ENCODE measurements around the gene JAK2.
"Not testable (repeated sequence)": the region's sequence is repeated elsewhere in the genome, so short reads cannot be mapped to it uniquely, and the experiment has no call there.

The JAK2 gene

GRCh38 chr9:4984621-4985385 is at the start of gene JAK2:
JAK2 (plus strand) TSS chr9:4985272; CDS start chr9:5021988, 36,716 bp downstream.
- peak; percentile 43 for DNase-seq

- no peak for DNase-seq
Observed at GRCh38 chr9:4936277-4936676, 48.8 kb upstream of the JAK2 start.

DNA sequence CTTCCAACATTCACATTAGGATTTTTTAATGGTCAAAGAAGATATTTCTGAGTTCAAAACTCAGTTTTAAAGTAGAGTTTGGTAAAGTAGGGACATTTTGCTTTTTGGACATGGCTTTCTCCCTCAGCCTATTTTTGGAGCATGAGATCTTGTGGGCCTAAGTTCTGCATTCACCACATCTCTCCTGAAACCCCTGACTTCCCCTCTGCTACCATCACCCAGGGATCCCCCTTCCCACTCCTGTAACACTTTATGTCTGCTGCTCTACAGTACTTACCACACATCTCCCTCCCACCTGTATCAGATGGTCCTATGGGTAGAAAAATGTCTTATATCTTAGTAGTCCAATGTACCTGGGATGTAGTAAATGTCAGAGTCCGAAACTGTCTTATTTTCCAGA is 48.2 kb upstream of the JAK2 start:
- DNase-seq, result no peak

DNA sequence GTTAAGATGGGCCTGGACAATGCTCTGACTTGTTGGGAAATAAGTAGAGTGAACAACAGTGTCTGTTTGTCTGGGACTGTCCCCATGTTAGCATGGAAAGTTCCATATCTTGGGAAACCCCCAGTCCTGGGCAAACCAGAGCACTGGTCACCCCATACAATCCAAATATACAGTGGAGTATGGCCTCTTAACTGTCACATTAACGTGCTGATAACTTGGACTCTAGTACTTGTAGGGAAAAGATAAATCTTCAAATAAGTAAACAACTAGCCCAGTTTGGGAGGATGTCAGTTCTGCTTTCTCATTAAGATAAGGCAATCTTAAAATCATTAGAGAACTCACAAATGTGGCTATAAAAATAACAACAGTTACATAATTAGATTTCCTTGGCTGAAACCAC is 47.6 kb upstream of the JAK2 start:
- DNase-seq, result no peak

- DNase-seq, result no peak
Observed at GRCh38 chr9:4938496-4938895, 46.6 kb upstream of the JAK2 start.

- DNase-seq, result no peak
Observed at GRCh38 chr9:4939118-4939561, 45.9 kb upstream of the JAK2 start.

DNA sequence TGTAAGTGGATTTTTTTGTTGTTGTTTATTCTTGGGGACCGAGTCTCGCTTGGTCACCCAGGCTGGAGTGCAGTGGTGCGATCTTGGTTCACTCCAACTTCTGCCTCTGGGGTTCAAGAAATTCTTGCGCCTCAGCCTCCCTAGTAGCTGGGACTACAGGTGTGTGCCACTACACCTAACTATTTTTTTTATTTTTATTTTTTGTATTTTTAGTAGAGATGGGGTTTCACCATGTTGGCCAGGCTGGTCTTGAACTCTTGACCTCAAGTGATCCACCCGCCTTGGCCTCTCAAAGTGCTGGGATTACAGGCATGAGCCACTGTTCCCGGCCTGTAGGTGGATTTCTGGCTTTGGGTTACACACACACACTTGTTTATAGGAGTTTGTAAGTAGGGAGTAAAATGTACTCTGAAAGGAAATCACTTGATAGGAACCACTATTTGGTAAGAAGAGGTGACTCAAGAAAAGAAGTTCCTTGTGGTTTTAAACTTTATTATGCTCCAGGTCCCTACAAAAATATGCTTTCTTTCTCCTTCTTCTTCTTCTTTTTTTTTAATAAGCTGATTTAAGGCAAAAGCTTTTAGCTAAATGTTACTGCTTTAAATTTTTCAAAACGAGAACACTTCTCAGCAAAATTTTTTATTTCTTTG is 42.9 kb upstream of the JAK2 start:
- not testable (repeated sequence) for DNase-seq

GRCh38 chr9:4943346-4943745 is 41.7 kb upstream of the JAK2 start:
- no peak for DNase-seq

GRCh38 chr9:4944431-4945211 is 40.5 kb upstream of the JAK2 start:
- DNase-seq, result not testable (repeated sequence)

- no peak for DNase-seq
Observed at GRCh38 chr9:4946937-4947336, 38.1 kb upstream of the JAK2 start.

- DNase-seq, result no peak
Observed at GRCh38 chr9:4955836-4956235, 29.2 kb upstream of the JAK2 start.

GRCh38 chr9:4959031-4959430 is 26.0 kb upstream of the JAK2 start:
- no peak for DNase-seq

DNA sequence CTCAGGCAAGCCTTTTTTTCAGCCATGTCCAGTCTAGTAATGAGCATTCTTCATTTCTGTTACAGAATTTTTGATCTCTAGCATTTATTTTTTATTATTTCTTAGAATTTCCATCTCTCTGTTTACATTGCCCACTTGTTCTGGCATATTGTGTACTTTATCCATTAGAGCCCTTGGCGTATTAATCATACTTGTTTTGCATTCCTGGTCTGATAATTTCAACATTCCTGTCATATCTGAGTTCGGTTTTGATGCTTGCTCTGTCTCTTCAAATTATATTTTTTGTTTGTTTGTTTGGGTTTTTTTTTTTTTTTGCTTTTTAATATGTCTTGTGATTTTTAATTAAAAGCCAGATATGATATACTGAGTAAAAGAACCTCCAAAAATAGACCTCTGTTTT is 23.0 kb upstream of the JAK2 start:
- DNase-seq, result no peak

GRCh38 chr9:4964540-4964939 is 20.5 kb upstream of the JAK2 start:
- DNase-seq, result no peak

GRCh38 chr9:4965174-4965821 is 19.8 kb upstream of the JAK2 start:
- no peak for DNase-seq

DNA sequence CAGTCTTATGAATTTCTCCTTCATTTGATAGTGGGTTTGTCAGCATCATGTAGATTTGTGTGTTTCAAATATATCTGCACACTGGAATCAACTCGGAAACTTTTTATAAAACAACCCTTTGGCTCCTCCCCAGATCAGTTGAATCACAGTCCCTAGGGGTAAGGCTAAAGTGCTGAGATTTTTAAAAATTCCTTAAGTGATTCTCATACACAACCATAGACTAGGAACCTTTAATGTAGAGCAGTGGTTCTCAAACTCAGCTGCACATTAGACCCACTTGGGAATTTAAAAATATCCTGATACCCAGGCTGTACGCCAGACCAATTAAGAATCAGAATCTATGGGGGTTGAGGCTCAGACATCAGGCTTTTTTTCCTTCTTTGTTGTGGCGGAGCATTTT is 17.5 kb upstream of the JAK2 start:
- no peak for DNase-seq

- no peak for DNase-seq
Observed at GRCh38 chr9:4969130-4969529, 15.9 kb upstream of the JAK2 start.

GRCh38 chr9:4970970-4971641 is 14.0 kb upstream of the JAK2 start:
- no peak for DNase-seq

DNA sequence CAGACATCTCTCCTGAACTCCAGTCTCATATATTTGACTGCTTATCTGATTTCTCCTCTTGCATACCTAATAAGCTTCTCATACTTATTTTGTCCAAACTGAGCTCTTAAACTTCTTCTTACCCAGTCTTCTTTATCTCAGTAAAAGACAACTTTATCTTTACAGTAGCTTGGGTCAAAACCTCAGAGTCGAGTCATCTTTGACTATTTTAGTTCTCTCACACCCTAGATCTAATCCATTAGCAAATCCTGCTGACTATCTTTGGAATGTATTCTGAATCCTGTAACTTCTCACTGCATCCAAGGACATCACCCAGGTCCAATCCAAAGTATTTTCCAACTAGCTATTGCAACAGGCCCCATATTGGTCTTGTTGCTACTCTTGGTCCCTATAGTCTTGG is 11.8 kb upstream of the JAK2 start:
- no peak for DNase-seq

DNA sequence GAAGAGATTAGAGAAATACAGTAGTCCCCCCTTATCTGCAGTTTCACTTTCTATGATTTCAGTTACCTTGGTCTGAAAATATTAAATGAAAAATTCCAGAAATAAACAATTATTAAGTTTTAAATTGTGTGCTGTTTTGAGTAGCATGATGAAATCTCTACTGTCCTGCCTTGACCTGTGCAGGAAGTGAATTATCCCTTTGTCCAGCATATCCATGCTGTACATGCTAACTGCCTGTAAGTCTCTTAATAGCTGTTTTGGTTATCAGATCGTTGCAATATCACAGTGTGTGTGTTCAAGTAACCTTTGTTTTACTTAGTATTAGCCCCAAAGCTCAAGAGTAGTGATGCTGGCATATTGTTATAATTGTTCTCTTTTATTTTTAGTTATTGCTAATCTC is 11.2 kb upstream of the JAK2 start:
- DNase-seq, result no peak

- no peak for DNase-seq
Observed at GRCh38 chr9:4979239-4979638, 5.8 kb upstream of the JAK2 start.

DNA sequence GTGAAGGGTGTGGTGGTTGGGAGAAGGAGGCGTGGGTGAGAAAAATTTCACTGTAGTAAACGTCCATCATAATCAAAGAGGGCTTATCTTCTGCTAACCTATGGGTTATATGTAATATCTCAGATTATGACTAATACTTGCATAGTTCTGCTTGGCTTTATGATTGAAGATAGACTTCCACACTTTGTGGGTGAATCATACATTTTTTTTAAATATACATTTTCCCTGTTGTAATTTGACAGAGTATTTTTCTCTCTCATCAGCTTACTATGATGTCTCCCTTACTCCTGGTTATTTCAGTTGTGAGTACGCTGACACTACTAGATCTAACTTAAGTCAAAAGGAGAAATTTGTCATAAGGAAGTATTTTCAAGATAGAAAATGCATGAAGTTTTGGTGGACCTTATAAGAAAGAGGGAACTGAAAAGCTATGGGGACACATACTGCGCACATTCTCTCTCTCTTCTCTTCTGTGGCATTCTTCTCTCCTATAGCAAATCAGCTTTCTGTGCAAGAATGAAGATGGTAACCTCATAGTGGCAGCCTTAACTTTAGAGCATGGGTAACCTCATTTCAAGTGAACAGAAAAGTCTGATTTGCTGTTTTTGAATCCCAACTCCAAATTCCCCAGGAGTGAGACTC is 4.9 kb upstream of the JAK2 start:
- no peak for DNase-seq

All from SHP77 treated with DMSO at 0.1 percent for 48 hours (cell line).